Large intestine (tissue), 3 donors: ENCODE results near the gene ATXN7L1. TPM values are rescaled to one million over a fixed set of nuclear protein-coding genes. Genes with fewer than 3 reads are reported as not detected.

Source experiments
- DNase-seq, 2 donors: peaks; one replicate each; pipeline versions ENCODE4 v3.0.0 to v3.0.0-alpha.2; 2013
- H3K27ac ChIP-seq: one replicate; pipeline ENCODE4 v1.5.1; 2013; ENCODE audit warnings: low read length
- H3K27me3 ChIP-seq: 2 replicates; pipeline ENCODE4 v1.6.1; 2013; ENCODE audit warnings: low read length; ENCODE audit not compliant: control insufficient read depth, insufficient read depth
- H3K36me3 ChIP-seq: 2 replicates; pipeline ENCODE4 v1.6.1; 2013; ENCODE audit warnings: low read length; ENCODE audit not compliant: control insufficient read depth, insufficient read depth
- H3K4me1 ChIP-seq: one replicate; pipeline ENCODE4 v1.6.1; 2013; ENCODE audit warnings: low read length; ENCODE audit not compliant: control insufficient read depth, insufficient read depth
- H3K4me3 ChIP-seq: one replicate; pipeline ENCODE4 v1.5.1; 2013; ENCODE audit warnings: low read length
- H3K9me3 ChIP-seq: one replicate; pipeline ENCODE4 v1.6.1; 2013; ENCODE audit warnings: mild to moderate bottlenecking, low read depth, low read length, moderate library complexity; ENCODE audit not compliant: control insufficient read depth
- WGBS: methylation state at CpG from one replicate; pipeline ENCODE4 v1.1.5; 2013; ENCODE audit warnings: low lambda C conversion rate; ENCODE audit not compliant: insufficient coverage; 5-methylcytosine and 5-hydroxymethylcytosine counted together
- polyA plus RNA-seq: library from polyadenylated mRNA; unstranded; fragments of 120-200 nt; gene quantifications from one replicate; pipeline ENCODE4 v1.2.1, GENCODE V29; 2013

ATXN7L1 gene
- polyA plus RNA-seq, 1 donor: 24.3 TPM

GRCh38 chr7:105816266-105816843, 60.0 kb downstream of the ATXN7L1 start:
- H3K4me1 ChIP-seq: peaks cover 7% of the 10 kb centered on the region
- no CpG with 5 or more reads among the region's 5 CpGs for WGBS
- no peaks in the 10 kb centered on the region for H3K9me3 ChIP-seq
- DNase-seq: no peak
- H3K36me3 ChIP-seq: peaks cover 3% of the 10 kb centered on the region
- H3K4me3 ChIP-seq: no peak overlapping the region
- no peak overlapping the region for H3K27ac ChIP-seq
- no peaks in the 10 kb centered on the region for H3K27me3 ChIP-seq

- DNase-seq: no peak
- Histone ChIP-seq H3K4me1 (peaks cover 13% of the 10 kb centered on the region), H3K27ac (no peak overlapping the region), H3K9me3 (no peaks in the 10 kb centered on the region), H3K27me3 (no peaks in the 10 kb centered on the region), H3K36me3 (peaks cover 3% of the 10 kb centered on the region), H3K4me3 (no peak overlapping the region)
- 96% methylated on average over 5 of the region's 6 CpGs for WGBS
Measured at GRCh38 chr7:105815576-105815975, 60.8 kb downstream of the ATXN7L1 start.

GRCh38 chr7:105814481-105814880, 61.9 kb downstream of the ATXN7L1 start:
- no peak overlapping the region for H3K27ac ChIP-seq
- no peaks in the 10 kb centered on the region for H3K9me3 ChIP-seq
- no peak for DNase-seq
- H3K36me3 ChIP-seq: no peaks in the 10 kb centered on the region
- no peak overlapping the region for H3K4me3 ChIP-seq
- H3K27me3 ChIP-seq: no peaks in the 10 kb centered on the region
- H3K4me1 ChIP-seq: peaks cover 13% of the 10 kb centered on the region

GRCh38 chr7:105811189-105811847, 65.1 kb downstream of the ATXN7L1 start:
- DNase-seq: peak in 1 of 2 donors; percentile 62
- no peak overlapping the region for H3K4me3 ChIP-seq

GRCh38 chr7:105810556-105810955, 65.8 kb downstream of the ATXN7L1 start:
- Histone ChIP-seq H3K9me3 (no peaks in the 10 kb centered on the region), H3K36me3 (peaks cover 6% of the 10 kb centered on the region), H3K27ac (no peak overlapping the region), H3K4me3 (no peak overlapping the region), H3K4me1 (peaks cover 13% of the 10 kb centered on the region), H3K27me3 (no peaks in the 10 kb centered on the region)
- WGBS: 96% methylated on average over 4 of the region's 8 CpGs
- DNase-seq: no peak

More at GRCh38 chr7:105811189-105811847, 65.1 kb downstream of the ATXN7L1 start:
- WGBS: 100% methylated on average over 1 of the region's 6 CpGs
- no peaks in the 10 kb centered on the region for H3K27me3 ChIP-seq
- H3K9me3 ChIP-seq: no peaks in the 10 kb centered on the region
- peaks cover 13% of the 10 kb centered on the region for H3K4me1 ChIP-seq
- H3K36me3 ChIP-seq: peaks cover 6% of the 10 kb centered on the region
- H3K27ac ChIP-seq: no peak overlapping the region

GRCh38 chr7:105808703-105809590, 67.5 kb downstream of the ATXN7L1 start:
- Histone ChIP-seq H3K4me3 (no peak overlapping the region), H3K36me3 (peaks cover 6% of the 10 kb centered on the region), H3K27ac (no peak overlapping the region), H3K4me1 (peaks cover 14% of the 10 kb centered on the region), H3K9me3 (no peaks in the 10 kb centered on the region), H3K27me3 (no peaks in the 10 kb centered on the region)
- DNase-seq: peak in 1 of 2 donors; percentile 29
- no CpG with 5 or more reads among the region's 8 CpGs for WGBS

GRCh38 chr7:105808209-105808608, 68.2 kb downstream of the ATXN7L1 start:
- peaks cover 6% of the 10 kb centered on the region for H3K36me3 ChIP-seq
- H3K27ac ChIP-seq: no peak overlapping the region
- DNase-seq: no peak
- no peaks in the 10 kb centered on the region for H3K27me3 ChIP-seq
- H3K9me3 ChIP-seq: no peaks in the 10 kb centered on the region
- H3K4me1 ChIP-seq: peaks cover 17% of the 10 kb centered on the region
- no peak overlapping the region for H3K4me3 ChIP-seq
- WGBS: no CpG with 5 or more reads among the region's 1 CpG

GRCh38 chr7:105807448-105807762, 69.0 kb downstream of the ATXN7L1 start:
- Histone ChIP-seq H3K27ac (no peak overlapping the region), H3K4me3 (no peak overlapping the region), H3K9me3 (no peaks in the 10 kb centered on the region), H3K27me3 (no peaks in the 10 kb centered on the region), H3K36me3 (peaks cover 6% of the 10 kb centered on the region), H3K4me1 (peaks cover 22% of the 10 kb centered on the region)
- DNase-seq: no peak
- WGBS: no CpG with 5 or more reads among the region's 4 CpGs

- Histone ChIP-seq H3K27me3 (no peaks in the 10 kb centered on the region), H3K27ac (no peak overlapping the region), H3K36me3 (peaks cover 6% of the 10 kb centered on the region), H3K4me1 (peaks cover 20% of the 10 kb centered on the region), H3K9me3 (no peaks in the 10 kb centered on the region), H3K4me3 (no peak overlapping the region)
- DNase-seq: no peak
- no CpG with 5 or more reads among the region's 5 CpGs for WGBS
Measured at GRCh38 chr7:105806592-105807447, 69.6 kb downstream of the ATXN7L1 start.

- Histone ChIP-seq H3K27me3 (no peaks in the 10 kb centered on the region), H3K4me1 (peaks cover 9% of the 10 kb centered on the region), H3K27ac (no peak overlapping the region), H3K9me3 (no peaks in the 10 kb centered on the region), H3K4me3 (no peak overlapping the region), H3K36me3 (peaks cover 6% of the 10 kb centered on the region)
- no peak for DNase-seq
- WGBS: no CpG with 5 or more reads among the region's 11 CpGs
Measured at GRCh38 chr7:105805447-105806019, 70.9 kb downstream of the ATXN7L1 start.
